Natural killer cell treated with Interleukin-12 subunit alpha and Interleukin-12 subunit beta and Interleukin-15 and Interleukin-18, amount 100 ng/mL, for 72 hours (primary cell): ENCODE results near the gene CREB5. TPM values are rescaled to one million over a fixed set of nuclear protein-coding genes. Genes with fewer than 3 reads are reported as not detected.

Source experiments
- ATAC-seq, 2 donors: fragments of 150-1000 bp; cut with Tn5 transposase in 1 of 2; sonication (Bioruptor Pico), chemical (Tn5 transposase) in 1 of 2; 2 replicates each; pipeline ENCODE4 v1.10.0; 2021
- DNase-seq: peaks from one replicate; pipeline ENCODE4 v3.0.0; 2022; ENCODE audit warnings: low spot score
- H3K27ac Mint-ChIP-seq, 2 donors: 1 replicate in 1 of 2; 2 replicates in 1 of 2; pipeline ENCODE4 v1.8.0; 2022; ENCODE audit warnings: mixed read lengths in 2 of 2, mild to moderate bottlenecking in 1 of 2, moderate library complexity in 1 of 2
- H3K27me3 Mint-ChIP-seq, 2 donors: 1 replicate in 1 of 2; 2 replicates in 1 of 2; pipeline ENCODE4 v1.8.0; 2022; ENCODE audit warnings: mixed read lengths in 2 of 2
- H3K36me3 Mint-ChIP-seq: one replicate; pipeline ENCODE4 v1.8.0; 2022; ENCODE audit warnings: mixed read lengths
- H3K4me1 Mint-ChIP-seq, 2 donors: 1 replicate in 1 of 2; 2 replicates in 1 of 2; pipeline ENCODE4 v1.8.0; 2022; ENCODE audit warnings: low read depth in 2 of 2, mixed read lengths in 2 of 2, mild to moderate bottlenecking in 1 of 2
- H3K4me3 Mint-ChIP-seq: one replicate; pipeline ENCODE4 v1.8.0; 2022; ENCODE audit warnings: mixed read lengths
- H3K9me3 Mint-ChIP-seq: 2 replicates; pipeline ENCODE4 v1.8.0; 2022; ENCODE audit warnings: mixed read lengths
- total RNA-seq, 2 donors: library from RNA; stranded (reverse); gene quantifications; one replicate each; pipeline ENCODE4 v1.2.3, GENCODE V29; 2022

The CREB5 gene
- total RNA-seq, 2 donors from 2014 or later = 0.62 TPM; not detected in 1

DNA sequence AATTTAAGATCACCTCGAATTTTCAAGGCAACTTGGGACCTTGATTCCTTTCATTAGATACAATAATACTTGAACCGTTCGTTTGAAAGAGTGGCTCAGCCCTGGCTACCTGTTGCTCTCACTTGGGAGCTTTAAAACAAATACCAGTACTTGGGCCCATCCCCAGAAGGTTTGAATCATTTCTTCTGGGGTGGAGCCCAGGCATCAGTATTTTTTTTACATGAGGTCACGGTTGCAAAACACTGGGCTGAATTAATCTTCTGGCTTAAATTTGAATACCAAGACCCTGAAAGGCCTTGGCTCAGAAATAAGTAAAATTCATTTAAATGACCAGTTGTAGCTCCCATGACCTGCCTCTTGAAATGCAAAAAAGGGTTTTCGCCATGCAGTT is 214.9 kb downstream of the CREB5 start:
- Mint-ChIP-seq H3K9me3 (no peaks in the 10 kb centered on the region), H3K27ac (no peak overlapping the region), H3K27me3 (peaks cover 9 to 31% of the 10 kb centered on the region in 2 donors), H3K4me3 (no peak overlapping the region), H3K4me1 (no peaks in the 10 kb centered on the region), H3K36me3 (no peaks in the 10 kb centered on the region)
- ATAC-seq (no peak), DNase-seq (no peak)

- H3K27ac Mint-ChIP-seq = no peak overlapping the region
- peaks cover 14 to 35% of the 10 kb centered on the region in 2 donors for H3K27me3 Mint-ChIP-seq
- no peak for ATAC-seq
- H3K4me3 Mint-ChIP-seq = no peak overlapping the region
- no peaks in the 10 kb centered on the region for H3K4me1 Mint-ChIP-seq
- no peaks in the 10 kb centered on the region for H3K36me3 Mint-ChIP-seq
- no peaks in the 10 kb centered on the region for H3K9me3 Mint-ChIP-seq
- no peak for DNase-seq
Observed at GRCh38 chr7:28627896-28628295, 215.6 kb downstream of the CREB5 start.

DNA sequence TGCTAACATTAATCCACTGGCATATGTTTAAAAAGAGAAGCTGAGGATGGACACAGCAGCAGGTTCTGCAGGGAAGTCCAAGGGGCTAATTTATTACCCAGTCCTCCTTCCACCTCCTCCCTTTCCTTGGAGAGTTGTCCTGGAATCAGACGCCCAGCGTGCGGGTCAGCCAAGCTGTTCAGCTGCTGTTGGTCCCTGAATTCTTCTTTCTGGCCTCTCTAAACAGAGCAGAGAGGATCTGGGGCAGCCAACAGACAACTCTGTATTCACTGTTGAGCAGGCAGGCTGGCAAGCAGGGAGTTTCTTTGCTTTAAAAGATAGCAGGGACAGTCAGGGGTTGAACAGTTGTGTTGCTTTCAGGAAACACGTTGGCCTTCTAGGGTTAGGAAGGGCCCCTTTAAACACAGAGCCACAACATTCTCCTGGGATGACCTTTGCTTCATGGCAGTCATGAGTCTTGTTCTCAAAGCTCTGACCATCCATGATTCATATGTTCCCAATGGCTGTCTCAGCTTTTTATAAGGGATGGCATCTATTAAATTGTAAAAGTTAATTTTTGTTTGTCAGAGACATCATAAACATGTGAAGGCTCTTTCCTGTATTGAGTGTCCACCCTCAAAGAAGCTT is 217.0 kb downstream of the CREB5 start:
- Mint-ChIP-seq H3K27me3 (peaks cover 20 to 31% of the 10 kb centered on the region in 2 donors), H3K4me1 (no peaks in the 10 kb centered on the region), H3K36me3 (no peaks in the 10 kb centered on the region), H3K4me3 (no peak overlapping the region), H3K9me3 (no peaks in the 10 kb centered on the region), H3K27ac (no peak overlapping the region)
- ATAC-seq = no peak
- DNase-seq = no peak

GRCh38 chr7:28630350-28630749 is 218.0 kb downstream of the CREB5 start:
- H3K4me1 Mint-ChIP-seq = no peaks in the 10 kb centered on the region
- H3K27me3 Mint-ChIP-seq = peaks cover 20 to 36% of the 10 kb centered on the region in 2 donors
- no peaks in the 10 kb centered on the region for H3K9me3 Mint-ChIP-seq
- H3K27ac Mint-ChIP-seq = no peak overlapping the region
- DNase-seq (no peak), ATAC-seq (no peak)
- H3K36me3 Mint-ChIP-seq = no peaks in the 10 kb centered on the region
- H3K4me3 Mint-ChIP-seq = no peak overlapping the region

- H3K4me3 Mint-ChIP-seq = no peak overlapping the region
- peaks cover 25 to 45% of the 10 kb centered on the region in 2 donors for H3K27me3 Mint-ChIP-seq
- no peaks in the 10 kb centered on the region for H3K4me1 Mint-ChIP-seq
- H3K36me3 Mint-ChIP-seq = no peaks in the 10 kb centered on the region
- H3K9me3 Mint-ChIP-seq = no peaks in the 10 kb centered on the region
- no peak overlapping the region for H3K27ac Mint-ChIP-seq
- no peak for DNase-seq
- ATAC-seq = no peak
Observed at GRCh38 chr7:28631995-28632394, 219.7 kb downstream of the CREB5 start.

DNA sequence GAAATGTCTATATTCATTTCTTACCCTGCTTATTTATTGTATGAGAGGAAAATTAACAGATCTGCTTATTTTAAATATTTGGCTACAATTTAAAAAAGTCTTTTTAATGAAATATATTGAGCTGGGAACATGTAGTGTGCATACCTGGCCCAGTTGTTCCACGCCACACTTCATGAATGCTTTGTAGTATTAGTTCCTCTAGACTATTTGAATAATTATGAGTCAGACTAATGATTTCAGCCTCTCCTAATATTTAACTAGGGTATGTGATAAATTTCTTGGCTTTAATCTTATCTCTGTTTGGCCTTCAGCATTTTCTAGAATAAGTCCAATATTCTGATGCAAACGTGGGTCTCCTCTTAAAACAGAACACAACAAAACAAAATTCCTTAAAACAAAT is 226.6 kb downstream of the CREB5 start:
- H3K9me3 Mint-ChIP-seq = no peaks in the 10 kb centered on the region
- H3K36me3 Mint-ChIP-seq = no peaks in the 10 kb centered on the region
- H3K27ac Mint-ChIP-seq = no peak overlapping the region
- ATAC-seq (no peak), DNase-seq (no peak)
- H3K4me3 Mint-ChIP-seq = no peak overlapping the region
- peaks cover 18 to 46% of the 10 kb centered on the region in 2 donors for H3K27me3 Mint-ChIP-seq
- H3K4me1 Mint-ChIP-seq = no peaks in the 10 kb centered on the region

- no peak overlapping the region for H3K4me3 Mint-ChIP-seq
- no peaks in the 10 kb centered on the region for H3K36me3 Mint-ChIP-seq
- DNase-seq (no peak), ATAC-seq (no peak)
- no peaks in the 10 kb centered on the region for H3K4me1 Mint-ChIP-seq
- H3K27ac Mint-ChIP-seq = no peak overlapping the region
- H3K9me3 Mint-ChIP-seq = no peaks in the 10 kb centered on the region
- H3K27me3 Mint-ChIP-seq = peaks cover 19 to 44% of the 10 kb centered on the region in 2 donors
Observed at GRCh38 chr7:28640001-28640400, 227.7 kb downstream of the CREB5 start.

DNA sequence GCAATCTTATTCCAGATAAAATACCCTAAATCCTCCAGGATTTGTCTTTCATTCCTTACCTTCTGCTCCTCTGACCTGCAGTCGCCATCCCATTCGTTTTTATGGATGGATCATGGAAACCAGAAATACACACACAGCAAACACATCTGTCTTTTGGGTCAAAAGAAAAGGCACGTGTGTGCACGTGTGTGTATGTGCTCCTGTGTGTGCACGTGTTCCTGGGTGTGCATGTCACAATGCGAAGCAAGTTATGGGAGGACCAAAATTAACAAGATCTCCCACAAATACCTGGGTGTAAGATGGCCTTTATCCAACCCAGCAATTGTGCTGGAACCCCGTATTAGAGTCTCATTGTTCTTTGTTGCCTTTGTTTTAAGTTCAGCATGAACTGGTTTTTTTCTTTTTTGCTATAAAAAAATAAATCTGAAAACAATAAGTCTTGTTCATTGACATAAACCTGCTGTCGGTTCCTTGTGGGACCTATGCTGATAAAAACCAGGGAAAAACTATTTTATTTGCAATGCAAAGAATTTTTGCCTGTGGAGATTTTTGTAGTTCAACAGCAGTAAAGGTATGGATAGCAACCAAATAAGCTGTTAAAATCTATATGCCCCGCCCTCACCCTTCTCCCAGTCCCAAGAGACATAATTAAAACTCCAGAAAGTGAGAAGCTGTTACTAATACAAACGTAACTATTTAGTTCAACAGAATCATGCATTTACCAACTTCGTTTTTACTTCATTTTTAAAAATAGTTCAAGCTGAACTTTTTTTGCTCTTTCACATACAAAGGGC is 229.6 kb downstream of the CREB5 start:
- Mint-ChIP-seq H3K4me3 (no peak overlapping the region), H3K36me3 (no peaks in the 10 kb centered on the region), H3K9me3 (no peaks in the 10 kb centered on the region), H3K27me3 (peaks cover 14 to 49% of the 10 kb centered on the region in 2 donors), H3K4me1 (no peaks in the 10 kb centered on the region), H3K27ac (no peak overlapping the region)
- ATAC-seq (no peak), DNase-seq (no peak)

GRCh38 chr7:28643188-28643569 is 230.9 kb downstream of the CREB5 start:
- Mint-ChIP-seq H3K27ac (no peak overlapping the region), H3K4me3 (no peak overlapping the region), H3K36me3 (no peaks in the 10 kb centered on the region), H3K4me1 (no peaks in the 10 kb centered on the region), H3K9me3 (no peaks in the 10 kb centered on the region), H3K27me3 (peaks cover 14 to 54% of the 10 kb centered on the region in 2 donors)
- DNase-seq (no peak), ATAC-seq (no peak)

GRCh38 chr7:28643584-28644340 is 231.4 kb downstream of the CREB5 start:
- Mint-ChIP-seq H3K27ac (no peak overlapping the region), H3K4me1 (no peaks in the 10 kb centered on the region), H3K27me3 (peaks cover 15 to 55% of the 10 kb centered on the region in 2 donors), H3K36me3 (no peaks in the 10 kb centered on the region), H3K9me3 (no peaks in the 10 kb centered on the region), H3K4me3 (no peak overlapping the region)
- no peak for ATAC-seq
- no peak for DNase-seq

DNA sequence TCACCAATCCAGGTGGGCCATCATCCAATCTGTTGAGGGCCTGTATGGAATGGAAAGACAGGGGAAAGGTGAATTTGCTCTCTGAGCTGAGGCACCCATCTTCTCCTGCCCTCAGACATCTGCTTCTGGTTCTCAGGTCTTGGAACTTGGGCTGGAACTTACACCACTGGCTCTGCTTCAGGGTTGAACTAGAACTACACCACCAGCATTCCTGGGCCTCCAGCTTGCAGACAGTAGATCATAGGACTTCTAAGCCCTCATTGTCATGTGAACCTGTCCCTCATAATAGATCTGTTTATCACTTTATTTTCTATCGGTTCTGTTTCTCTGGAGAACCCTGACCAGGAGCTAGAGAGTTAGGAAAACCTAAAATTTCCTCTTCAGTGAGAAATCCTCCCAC is 233.5 kb downstream of the CREB5 start:
- Mint-ChIP-seq H3K4me1 (no peaks in the 10 kb centered on the region), H3K9me3 (no peaks in the 10 kb centered on the region), H3K36me3 (no peaks in the 10 kb centered on the region), H3K27me3 (peaks cover 15 to 47% of the 10 kb centered on the region in 2 donors), H3K27ac (no peak overlapping the region), H3K4me3 (no peak overlapping the region)
- ATAC-seq (no peak), DNase-seq (no peak)

DNA sequence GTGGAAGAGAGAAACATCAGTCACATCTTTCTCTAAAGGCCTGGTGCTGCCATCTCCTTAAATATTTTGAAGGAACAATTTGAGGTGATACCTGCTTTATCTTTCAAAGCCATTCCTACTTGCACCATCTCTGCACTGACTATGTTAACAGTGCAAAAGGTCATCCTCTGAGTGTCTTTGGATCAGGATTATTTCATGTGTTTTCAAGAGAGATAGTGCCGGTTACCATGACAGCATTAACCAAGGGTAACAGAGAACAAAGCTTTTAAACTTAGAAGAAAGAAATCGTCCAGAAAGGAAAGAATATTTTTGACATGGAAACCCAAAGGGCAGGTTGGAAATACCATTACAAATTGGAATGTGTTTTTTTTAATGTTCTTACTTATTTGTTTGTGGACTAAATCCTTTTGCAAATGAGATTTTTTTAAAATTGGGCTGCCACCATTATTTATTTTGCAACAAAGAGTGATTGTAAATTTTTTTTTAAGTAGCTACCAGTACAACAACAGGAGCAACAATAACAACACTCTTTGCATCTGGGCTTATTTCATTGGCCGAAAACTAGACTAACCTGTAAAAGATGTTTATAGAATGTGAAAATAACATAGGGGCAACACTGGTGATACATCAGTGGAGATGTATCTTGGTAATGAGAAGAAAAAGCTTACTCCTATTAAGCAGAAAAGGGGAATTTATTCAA is 234.2 kb downstream of the CREB5 start:
- Mint-ChIP-seq H3K9me3 (no peaks in the 10 kb centered on the region), H3K27me3 (peaks cover 15 to 47% of the 10 kb centered on the region in 2 donors)

DNA sequence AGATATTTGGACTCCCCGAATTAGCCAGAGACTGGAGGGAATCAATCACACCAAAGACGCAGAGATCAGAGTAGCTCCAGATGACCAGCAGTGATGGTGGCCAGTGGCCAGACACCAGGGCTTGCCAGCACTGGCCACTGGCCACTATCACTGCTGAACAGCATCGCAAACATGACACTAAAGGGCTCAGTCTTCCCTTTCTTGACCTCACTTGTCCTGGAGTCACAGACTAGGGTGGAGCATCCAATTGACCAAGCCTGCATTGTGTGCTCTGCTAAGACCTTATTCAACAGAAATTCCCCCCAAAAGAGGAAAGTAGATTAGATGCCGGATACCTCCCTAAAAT is 234.7 kb downstream of the CREB5 start:
- Mint-ChIP-seq H3K36me3 (no peaks in the 10 kb centered on the region), H3K27me3 (peaks cover 13 to 47% of the 10 kb centered on the region in 2 donors), H3K4me1 (no peaks in the 10 kb centered on the region), H3K9me3 (no peaks in the 10 kb centered on the region), H3K27ac (no peak overlapping the region), H3K4me3 (no peak overlapping the region)
- no peak for ATAC-seq
- no peak for DNase-seq

More for the DNA sequence above, 234.2 kb downstream of the CREB5 start:
- no peak overlapping the region for H3K27ac Mint-ChIP-seq
- ATAC-seq = no peak
- no peaks in the 10 kb centered on the region for H3K4me1 Mint-ChIP-seq
- no peak overlapping the region for H3K4me3 Mint-ChIP-seq
- H3K36me3 Mint-ChIP-seq = no peaks in the 10 kb centered on the region
- no peak for DNase-seq
